Fibroblast of lung (primary cell): ENCODE measurements around the gene TMEM143.

Experiments used
- CTCF ChIP-seq, 2 donors: IDR thresholded peaks in 1 of 2; conservative IDR thresholded peaks in 1 of 2; 1 replicate in 1 of 2; 2 replicates in 1 of 2; pipeline ENCODE4 v1.5.1; 2011 to 2012; ENCODE audit warnings: low read length in 2 of 2, control low read depth in 1 of 2, inconsistent platforms in 1 of 2, low read depth in 1 of 2, mild to moderate bottlenecking in 1 of 2
- EZH2 ChIP-seq: IDR thresholded peaks from 2 replicates; pipeline ENCODE4 v1.5.1; 2012; ENCODE audit warnings: low read length, control low read depth, mild to moderate bottlenecking; ENCODE audit errors: missing control alignments

DNA sequence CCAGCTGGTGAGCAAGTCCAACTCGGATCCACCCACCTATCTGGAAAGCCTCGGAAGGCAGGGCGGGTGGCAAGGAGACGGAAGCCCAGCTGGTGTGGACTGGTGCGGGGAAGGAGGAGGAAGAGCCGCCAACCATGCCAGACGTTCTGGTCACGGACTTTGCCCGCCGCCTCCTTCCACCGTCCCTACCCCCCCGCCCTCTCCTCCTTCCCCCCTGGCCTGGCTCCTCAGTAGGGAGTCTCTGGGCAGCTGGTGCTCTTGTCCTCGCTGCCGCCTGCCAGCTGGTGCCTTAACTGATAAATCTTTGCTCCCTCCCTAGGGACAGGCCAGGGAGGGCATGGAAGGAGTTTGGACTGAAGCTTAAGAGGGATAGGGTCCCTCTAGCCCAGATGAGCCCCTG lies 5.2 kb upstream of the TMEM143 start:
- TF ChIP-seq CTCF (conservative IDR thresholded peaks at IDR 0.05 in 1 of 2, IDR thresholded peaks at IDR 0.05 in 1 of 2; ENCODE audit: low read depth in 1 of 2, low read length in 2 of 2) (no peak), EZH2 (no peak)
